Trophoblast cell (in vitro differentiated cells and primary cell): ENCODE data around the gene ARHGEF26.

Source experiments
- DNase-seq, 2 donors: peaks; one replicate each; pipeline ENCODE4 v3.0.0-alpha.2; 2016
- H2AFZ ChIP-seq: 2 replicates; pipeline ENCODE4 v1.6.1; 2013; ENCODE audit warnings: low read length, moderate library complexity, mild to moderate bottlenecking; ENCODE audit not compliant: insufficient read depth, poor library complexity
- H2AK5ac ChIP-seq: 2 replicates; pipeline ENCODE4 v1.6.1; 2013; ENCODE audit warnings: mild to moderate bottlenecking, low read length
- H2BK120ac ChIP-seq: 2 replicates; pipeline ENCODE4 v1.6.1; 2013; ENCODE audit warnings: low read length, mild to moderate bottlenecking, moderate library complexity; ENCODE audit not compliant: insufficient read depth, poor library complexity
- H2BK12ac ChIP-seq: 2 replicates; pipeline ENCODE4 v1.6.1; 2013; ENCODE audit warnings: mild to moderate bottlenecking, low read length, moderate library complexity
- H2BK5ac ChIP-seq: 2 replicates; pipeline ENCODE4 v1.6.1; 2013; ENCODE audit warnings: low read length, low read depth, moderate library complexity, mild to moderate bottlenecking; ENCODE audit not compliant: poor library complexity
- H3K14ac ChIP-seq: 2 replicates; pipeline ENCODE4 v1.6.1; 2013; ENCODE audit warnings: mild to moderate bottlenecking, low read length
- H3K18ac ChIP-seq: 2 replicates; pipeline ENCODE4 v1.6.1; 2013; ENCODE audit warnings: mild to moderate bottlenecking, low read length
- H3K23ac ChIP-seq: 2 replicates; pipeline ENCODE4 v1.6.1; 2013; ENCODE audit warnings: low read length
- H3K27ac ChIP-seq: 2 replicates; pipeline ENCODE4 v1.5.1; 2013; ENCODE audit warnings: low read depth, mild to moderate bottlenecking, inconsistent platforms, low read length, moderate library complexity
- H3K27me3 ChIP-seq: 2 replicates; pipeline ENCODE4 v1.6.1; 2013; ENCODE audit warnings: inconsistent platforms, mild to moderate bottlenecking, low read length, moderate library complexity; ENCODE audit not compliant: insufficient read depth
- H3K36me3 ChIP-seq, 2 experiments: 1 replicate in 1 of 2; 2 replicates in 1 of 2; pipeline ENCODE4 v1.6.1; 2013; ENCODE audit warnings: low read length in 2 of 2, mild to moderate bottlenecking in 2 of 2, moderate library complexity in 1 of 2; ENCODE audit not compliant: insufficient read depth in 2 of 2, control insufficient read depth in 1 of 2
- H3K4ac ChIP-seq: 2 replicates; pipeline ENCODE4 v1.6.1; 2013; ENCODE audit warnings: low read depth, mild to moderate bottlenecking, low read length, moderate library complexity
- H3K4me1 ChIP-seq, 2 experiments: 1 replicate in 1 of 2; 2 replicates in 1 of 2; pipeline ENCODE4 v1.6.1; 2013; ENCODE audit warnings: low read length in 2 of 2, mild to moderate bottlenecking in 2 of 2, moderate library complexity in 1 of 2; ENCODE audit not compliant: insufficient read depth in 2 of 2, control insufficient read depth in 1 of 2
- H3K4me2 ChIP-seq: 2 replicates; pipeline ENCODE4 v1.6.1; 2013; ENCODE audit warnings: inconsistent platforms, mild to moderate bottlenecking, low read length, moderate library complexity
- H3K4me3 ChIP-seq: 2 replicates; pipeline ENCODE4 v1.5.1; 2013; ENCODE audit warnings: mild to moderate bottlenecking, low read depth, low read length, inconsistent platforms
- H3K79me1 ChIP-seq: one replicate; pipeline ENCODE4 v1.6.1; 2013; ENCODE audit warnings: low read length
- H3K79me2 ChIP-seq: 2 replicates; pipeline ENCODE4 v1.6.1; 2013; ENCODE audit warnings: low read length, mild to moderate bottlenecking; ENCODE audit not compliant: control insufficient read depth, insufficient read depth, poor library complexity
- H3K9ac ChIP-seq: 2 replicates; pipeline ENCODE4 v1.6.1; 2013; ENCODE audit warnings: mild to moderate bottlenecking, low read length
- H3K9me3 ChIP-seq: 2 replicates; pipeline ENCODE4 v1.6.1; 2013; ENCODE audit warnings: low read depth, mild to moderate bottlenecking, control low read depth, inconsistent platforms, low read length; ENCODE audit not compliant: insufficient read depth
- H4K12ac ChIP-seq: 2 replicates; pipeline ENCODE4 v1.6.1; 2013; ENCODE audit warnings: low read depth, mild to moderate bottlenecking, low read length, moderate library complexity
- H4K8ac ChIP-seq: 2 replicates; pipeline ENCODE4 v1.6.1; 2013; ENCODE audit warnings: low read depth, mild to moderate bottlenecking, low read length, moderate library complexity
- H4K91ac ChIP-seq: one replicate; pipeline ENCODE4 v1.6.1; 2013; ENCODE audit warnings: low read depth, mild to moderate bottlenecking, low read length, moderate library complexity
- WGBS: extraction: QIAGEN DNeasy Blood & Tissue Kit; methylation state at CpG from one replicate; pipeline ENCODE4 v1.1.7; 2013; ENCODE audit warnings: missing lambda C conversion rate; ENCODE audit not compliant: insufficient read length, insufficient coverage; ENCODE audit errors: extremely low coverage; 5-methylcytosine and 5-hydroxymethylcytosine counted together

Gene ARHGEF26

DNA sequence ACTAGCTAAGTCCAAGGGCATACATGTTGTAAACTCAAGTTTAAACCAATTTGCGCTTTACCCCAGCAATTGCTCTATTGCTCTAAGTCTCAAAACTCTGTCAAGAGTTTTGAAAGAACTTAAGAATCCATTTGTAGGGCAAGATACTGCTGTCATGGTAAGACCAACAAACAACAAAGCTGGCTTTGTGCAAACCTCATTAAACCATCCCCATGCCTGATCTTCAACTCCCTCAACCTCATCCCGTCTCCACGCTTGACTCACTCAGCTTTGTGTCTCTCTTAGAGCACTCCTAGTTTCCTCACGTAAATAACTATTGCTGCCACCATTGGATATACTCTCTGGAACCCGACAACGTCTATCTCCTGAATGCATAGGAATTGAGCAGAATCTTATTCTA lies 20.6 kb upstream of the ARHGEF26 start:
- Histone ChIP-seq H4K12ac (no peak overlapping the region), H2AK5ac (no peak overlapping the region), H3K79me1 (no peaks in the 10 kb centered on the region), H2AFZ (no peak overlapping the region), H3K4me2 (no peak overlapping the region), H3K79me2 (no peaks in the 10 kb centered on the region), H3K36me3 (no peaks in the 10 kb centered on the region), H3K9me3 (no peaks in the 10 kb centered on the region), H2BK12ac (no peak overlapping the region), H3K18ac (no peak overlapping the region), H3K23ac (no peak overlapping the region), H3K4me3 (no peak overlapping the region), H3K14ac (no peak overlapping the region), H2BK5ac (no peak overlapping the region), H3K4me1 (no peaks in the 10 kb centered on the region), H2BK120ac (no peak overlapping the region), H3K27ac (no peak overlapping the region), H3K9ac (no peak overlapping the region), H3K27me3 (no peaks in the 10 kb centered on the region), H4K91ac (no peak overlapping the region), H4K8ac (no peak overlapping the region), H3K4ac (no peak overlapping the region)
- WGBS = no CpG with 5 or more reads among the region's 6 CpGs
- no peak for DNase-seq

DNA sequence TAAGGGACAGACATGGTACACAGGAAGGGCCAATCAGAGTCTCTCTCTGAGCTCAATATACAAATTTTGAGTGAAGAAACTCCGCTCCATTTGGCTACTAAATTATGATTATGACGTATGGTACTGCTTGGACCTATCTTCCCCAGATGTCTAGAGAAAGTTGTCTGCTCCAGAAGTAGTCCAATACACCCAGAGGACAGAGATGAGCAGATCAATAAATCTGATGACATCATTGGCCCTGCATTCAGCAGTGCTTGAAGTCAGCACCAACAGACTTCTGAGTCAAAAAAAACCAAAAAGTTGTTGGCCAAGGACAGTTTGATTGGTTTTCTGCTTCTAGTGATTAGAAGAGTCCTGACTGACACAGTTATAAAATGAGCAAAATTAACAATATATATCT lies 19.9 kb upstream of the ARHGEF26 start:
- H3K27me3 ChIP-seq = no peaks in the 10 kb centered on the region
- no peak overlapping the region for H2AFZ ChIP-seq
- no peak overlapping the region for H2BK12ac ChIP-seq
- H3K4me1 ChIP-seq = no peaks in the 10 kb centered on the region
- no peak overlapping the region for H4K8ac ChIP-seq
- H3K4me3 ChIP-seq = no peak overlapping the region
- H4K12ac ChIP-seq = no peak overlapping the region
- no CpG with 5 or more reads among the region's 2 CpGs for WGBS
- H3K23ac ChIP-seq = no peak overlapping the region
- no peak for DNase-seq
- H3K14ac ChIP-seq = no peak overlapping the region
- H3K27ac ChIP-seq = no peak overlapping the region
- H3K79me1 ChIP-seq = no peaks in the 10 kb centered on the region
- no peaks in the 10 kb centered on the region for H3K36me3 ChIP-seq
- no peaks in the 10 kb centered on the region for H3K9me3 ChIP-seq
- H2BK5ac ChIP-seq = no peak overlapping the region
- H3K79me2 ChIP-seq = no peaks in the 10 kb centered on the region
- no peak overlapping the region for H2BK120ac ChIP-seq
- no peak overlapping the region for H3K18ac ChIP-seq
- H3K9ac ChIP-seq = no peak overlapping the region
- H3K4me2 ChIP-seq = no peak overlapping the region
- H3K4ac ChIP-seq = no peak overlapping the region
- no peak overlapping the region for H4K91ac ChIP-seq
- H2AK5ac ChIP-seq = no peak overlapping the region

DNA sequence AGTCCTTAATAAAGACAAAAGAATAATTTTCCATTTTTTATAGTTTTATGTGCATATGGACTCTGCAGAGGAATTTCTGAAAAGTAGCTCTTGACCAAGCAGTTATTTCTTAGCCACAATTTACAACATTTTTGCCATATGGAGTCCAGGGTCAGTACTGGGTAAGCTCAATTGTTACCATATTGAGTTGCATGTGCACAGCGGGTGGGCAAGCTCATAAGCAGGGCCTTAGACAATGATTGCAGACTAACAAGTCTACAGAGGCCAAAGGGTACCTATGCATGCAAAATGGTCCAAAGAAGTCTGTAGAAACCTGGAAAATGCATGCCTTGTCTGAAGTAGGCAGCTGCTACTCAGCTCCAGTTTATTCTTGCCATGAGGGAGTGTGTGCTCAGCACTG lies 19.0 kb upstream of the ARHGEF26 start:
- Histone ChIP-seq H2BK5ac (no peak overlapping the region), H4K12ac (no peak overlapping the region), H3K4me2 (no peak overlapping the region), H3K18ac (no peak overlapping the region), H3K4me3 (no peak overlapping the region), H3K27ac (no peak overlapping the region), H4K8ac (no peak overlapping the region), H3K79me2 (no peaks in the 10 kb centered on the region), H4K91ac (no peak overlapping the region), H3K4ac (no peak overlapping the region), H3K23ac (no peak overlapping the region), H3K27me3 (no peaks in the 10 kb centered on the region), H3K4me1 (no peaks in the 10 kb centered on the region), H2AFZ (no peak overlapping the region), H3K9ac (no peak overlapping the region), H2BK12ac (no peak overlapping the region), H3K79me1 (no peaks in the 10 kb centered on the region), H3K36me3 (no peaks in the 10 kb centered on the region), H3K14ac (no peak overlapping the region), H2AK5ac (no peak overlapping the region), H2BK120ac (no peak overlapping the region), H3K9me3 (no peaks in the 10 kb centered on the region)
- no peak for DNase-seq
- no CpG with 5 or more reads among the region's 1 CpG for WGBS

DNA sequence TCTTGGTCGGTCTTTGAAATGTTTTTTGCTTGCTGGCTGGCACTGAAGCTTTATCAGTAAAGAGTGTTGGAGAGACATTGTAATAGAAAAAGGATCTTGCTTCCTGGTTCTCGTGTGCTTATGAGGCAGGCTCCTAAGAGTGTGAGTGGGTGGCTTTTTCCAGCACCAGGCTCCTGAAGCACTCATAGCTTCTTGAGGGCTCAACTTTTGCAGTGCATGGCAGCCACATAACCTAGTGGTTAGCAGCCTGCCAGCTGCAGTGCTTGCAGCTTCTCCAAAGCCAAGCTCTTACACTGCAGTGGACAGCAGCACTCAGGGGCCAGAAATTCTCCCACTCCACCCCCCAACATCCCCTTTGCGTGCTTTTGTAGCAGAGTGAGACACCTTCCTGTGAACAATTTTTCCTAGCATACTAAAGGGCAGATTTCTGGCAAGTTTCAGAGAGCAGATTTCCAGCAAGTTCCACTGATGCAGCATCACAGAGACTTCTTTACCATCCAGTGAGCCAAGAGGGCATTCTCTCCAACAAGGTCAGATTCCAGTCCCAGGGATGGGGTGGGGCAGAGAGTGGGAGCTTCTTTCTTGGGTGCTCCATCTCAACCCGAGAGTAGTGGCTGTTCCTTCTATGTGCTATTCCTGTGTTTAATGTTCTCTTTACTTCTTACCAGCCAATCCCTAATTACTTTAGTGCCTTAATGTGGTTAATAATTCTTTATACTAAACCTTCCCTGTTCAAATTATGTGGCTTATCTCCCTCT lies 15.8 kb upstream of the ARHGEF26 start:
- H3K4me2 ChIP-seq = no peak overlapping the region
- H3K18ac ChIP-seq = no peak overlapping the region
- no peak overlapping the region for H2AFZ ChIP-seq
- H3K9me3 ChIP-seq = peaks cover 2% of the 10 kb centered on the region
- H4K91ac ChIP-seq = no peak overlapping the region
- H2BK120ac ChIP-seq = no peak overlapping the region
- H4K8ac ChIP-seq = no peak overlapping the region
- no peak overlapping the region for H2BK5ac ChIP-seq
- no peak overlapping the region for H3K27ac ChIP-seq
- H3K4me1 ChIP-seq = no peaks in the 10 kb centered on the region
- H3K4me3 ChIP-seq = no peak overlapping the region
- WGBS = no CpG with 5 or more reads among the region's 4 CpGs
- H3K79me2 ChIP-seq = no peaks in the 10 kb centered on the region
- H3K23ac ChIP-seq = no peak overlapping the region
- no peak overlapping the region for H3K9ac ChIP-seq
- no peaks in the 10 kb centered on the region for H3K27me3 ChIP-seq
- DNase-seq = no peak
- no peak overlapping the region for H3K4ac ChIP-seq
- H4K12ac ChIP-seq = no peak overlapping the region
- H3K36me3 ChIP-seq = no peaks in the 10 kb centered on the region
- no peak overlapping the region for H2BK12ac ChIP-seq
- no peak overlapping the region for H2AK5ac ChIP-seq
- H3K14ac ChIP-seq = no peak overlapping the region
- H3K79me1 ChIP-seq = no peaks in the 10 kb centered on the region
